MM.1S (cell line): ENCODE results near the gene SH3BP5L.

ENCODE experiments used
- EZH2 ChIP-seq: fragments of 300-600 bp; sonication (generic); optimal IDR thresholded peaks from 2 replicates; pipeline ENCODE3; 2017; ENCODE audit warnings: low read depth, mild to moderate bottlenecking, antibody characterized with exemption, low read length, mixed read lengths
- EZH2phosphoT487 ChIP-seq: fragments of 300-600 bp; sonication (generic); IDR thresholded peaks from 2 replicates; pipeline ENCODE4 v1.6.1; 2018; ENCODE audit warnings: antibody characterized with exemption, low read length
- TF ChIP-seq, protein P1 (sequence below): fragments of 300-600 bp; sonication (generic); IDR thresholded peaks from 2 replicates; pipeline ENCODE4 v1.5.1; 2016; ENCODE audit warnings: antibody characterized with exemption, low read length, mixed read lengths

GRCh38 chr1:248848602-248849001, 22.9 kb upstream of the SH3BP5L start:
- TF ChIP-seq EZH2phosphoT487: no peak
- TF ChIP-seq, protein P1, sequence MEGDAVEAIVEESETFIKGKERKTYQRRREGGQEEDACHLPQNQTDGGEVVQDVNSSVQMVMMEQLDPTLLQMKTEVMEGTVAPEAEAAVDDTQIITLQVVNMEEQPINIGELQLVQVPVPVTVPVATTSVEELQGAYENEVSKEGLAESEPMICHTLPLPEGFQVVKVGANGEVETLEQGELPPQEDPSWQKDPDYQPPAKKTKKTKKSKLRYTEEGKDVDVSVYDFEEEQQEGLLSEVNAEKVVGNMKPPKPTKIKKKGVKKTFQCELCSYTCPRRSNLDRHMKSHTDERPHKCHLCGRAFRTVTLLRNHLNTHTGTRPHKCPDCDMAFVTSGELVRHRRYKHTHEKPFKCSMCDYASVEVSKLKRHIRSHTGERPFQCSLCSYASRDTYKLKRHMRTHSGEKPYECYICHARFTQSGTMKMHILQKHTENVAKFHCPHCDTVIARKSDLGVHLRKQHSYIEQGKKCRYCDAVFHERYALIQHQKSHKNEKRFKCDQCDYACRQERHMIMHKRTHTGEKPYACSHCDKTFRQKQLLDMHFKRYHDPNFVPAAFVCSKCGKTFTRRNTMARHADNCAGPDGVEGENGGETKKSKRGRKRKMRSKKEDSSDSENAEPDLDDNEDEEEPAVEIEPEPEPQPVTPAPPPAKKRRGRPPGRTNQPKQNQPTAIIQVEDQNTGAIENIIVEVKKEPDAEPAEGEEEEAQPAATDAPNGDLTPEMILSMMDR: no peak
- TF ChIP-seq EZH2: no peak
